ENCODE results near the gene RAB44. TPM values are rescaled to one million over a fixed set of nuclear protein-coding genes. Genes with fewer than 3 reads are reported as not detected.

The RAB44 gene
- total and polyA plus RNA-seq, 9 of the 15 experiments (the other 6 are each of a cell fraction or from before 2014, with no cell fraction given) = not detected

DNA sequence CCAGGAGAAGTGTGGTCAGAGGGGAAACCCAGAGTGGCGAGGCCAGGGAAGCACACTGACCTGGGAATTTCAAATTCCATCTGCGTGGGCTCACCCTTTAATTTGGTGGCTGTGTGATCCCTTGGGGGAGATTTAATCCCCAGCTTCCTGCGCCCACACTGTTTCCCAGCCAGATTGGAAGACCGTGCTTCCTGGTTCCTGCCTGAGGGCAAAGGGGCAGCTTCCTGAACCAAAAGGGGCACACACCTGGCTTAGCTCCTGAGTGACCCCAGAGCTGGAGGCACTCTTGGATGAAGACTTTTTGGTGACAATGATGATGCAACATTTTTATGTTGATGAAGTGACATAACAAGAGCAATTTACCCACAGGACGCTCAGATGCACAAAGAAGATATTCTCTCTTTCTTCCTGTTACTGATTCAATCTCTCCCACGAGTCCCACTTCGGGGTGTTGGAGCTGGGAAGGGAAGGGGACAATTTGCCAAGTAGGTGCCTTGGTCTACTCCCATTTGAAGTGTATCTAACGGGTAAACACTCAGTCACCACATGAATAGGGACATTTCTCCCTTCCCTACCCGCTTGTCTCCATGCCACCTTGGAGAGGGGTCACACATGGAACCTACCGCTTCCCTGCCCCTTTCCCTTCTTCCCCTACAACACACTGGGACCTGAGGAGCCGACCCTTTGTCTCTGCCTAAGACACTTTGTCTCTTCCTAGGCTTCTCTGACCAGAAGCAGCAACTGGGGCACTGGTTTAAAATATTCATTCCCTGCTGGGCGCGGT lies 47.7 kb upstream of the RAB44 start (continued):
- 0 out of 2 replicates have a peak, but pooled peaks have one; percentile 36 for TF ChIP-seq ZNF740 (CRISPR knock-in tag; IDR thresholded peaks at IDR 0.05)
- no peak for TF ChIP-seq ZNF740 (tag; IDR thresholded peaks at IDR 0.05)
- 0 out of 2 replicates have a peak, but pooled peaks have one; percentile 38 for TF ChIP-seq GATA2 (CRISPR knock-in tag; IDR thresholded peaks at IDR 0.05)
- TF ChIP-seq FOXP1 (CRISPR knock-in tag; IDR thresholded peaks at IDR 0.05) = 0 out of 2 replicates have a peak, but pooled peaks have one; percentile 27
- TF ChIP-seq BCL6 (CRISPR knock-in tag; IDR thresholded peaks at IDR 0.05) = peak; percentile 20; the same call in 1 of the 2 replicates
- TF ChIP-seq, protein P1, sequence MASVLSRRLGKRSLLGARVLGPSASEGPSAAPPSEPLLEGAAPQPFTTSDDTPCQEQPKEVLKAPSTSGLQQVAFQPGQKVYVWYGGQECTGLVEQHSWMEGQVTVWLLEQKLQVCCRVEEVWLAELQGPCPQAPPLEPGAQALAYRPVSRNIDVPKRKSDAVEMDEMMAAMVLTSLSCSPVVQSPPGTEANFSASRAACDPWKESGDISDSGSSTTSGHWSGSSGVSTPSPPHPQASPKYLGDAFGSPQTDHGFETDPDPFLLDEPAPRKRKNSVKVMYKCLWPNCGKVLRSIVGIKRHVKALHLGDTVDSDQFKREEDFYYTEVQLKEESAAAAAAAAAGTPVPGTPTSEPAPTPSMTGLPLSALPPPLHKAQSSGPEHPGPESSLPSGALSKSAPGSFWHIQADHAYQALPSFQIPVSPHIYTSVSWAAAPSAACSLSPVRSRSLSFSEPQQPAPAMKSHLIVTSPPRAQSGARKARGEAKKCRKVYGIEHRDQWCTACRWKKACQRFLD (CRISPR knock-in tag; IDR thresholded peaks at IDR 0.05) = 0 out of 2 replicates have a peak, but pooled peaks have one; percentile 5
- TF ChIP-seq XRCC3 (IDR thresholded peaks at IDR 0.05) = no peak
- TF ChIP-seq ZNF134 (CRISPR knock-in tag; conservative IDR thresholded peaks at IDR 0.05) = 0 out of 2 replicates have a peak, but pooled peaks have one; percentile 9
- TF ChIP-seq ARID1B (IDR thresholded peaks at IDR 0.05) = peak; percentile 58; the same call in 1 of the 2 replicates
- TF ChIP-seq ATF7 (IDR thresholded peaks at IDR 0.05) = peak; percentile 87
- TF ChIP-seq ELF1 (tag; IDR thresholded peaks at IDR 0.05) = peak; percentile 59
- TF ChIP-seq SMAD3 (CRISPR knock-in tag; conservative IDR thresholded peaks at IDR 0.05) = 0 out of 2 replicates have a peak, but pooled peaks have one; percentile 4
- TF ChIP-seq SMAD4 (CRISPR knock-in tag; conservative IDR thresholded peaks at IDR 0.05) = 0 out of 2 replicates have a peak, but pooled peaks have one; percentile 52
- TF ChIP-seq E2F3 (CRISPR knock-in tag; IDR thresholded peaks at IDR 0.05) = 0 out of 2 replicates have a peak, but pooled peaks have one; percentile 51

Data from K562 (cell line).